Small intestine (tissue), 7 donors: ENCODE measurements around the gene CREB5. TPM values are rescaled to one million over a fixed set of nuclear protein-coding genes. Genes with fewer than 3 reads are reported as not detected.

ENCODE experiments used
- DNase-seq, 2 donors: peaks; one replicate each; pipeline versions ENCODE4 v3.0.0 to v3.0.0-alpha.2; 2013
- FAIRE-seq: peaks from 2 replicates; lab custom pipeline; 2012; peaks lifted over from hg19 to GRCh38; lab: Jason Lieb, UNC
- H3K27ac ChIP-seq, 3 donors: one replicate each; pipeline ENCODE4 v1.5.1; 2013; ENCODE audit warnings: low read length in 2 of 3, mild to moderate bottlenecking in 2 of 3, control low read depth in 1 of 3, inconsistent platforms in 1 of 3, low read depth in 1 of 3, moderate library complexity in 1 of 3
- H3K27me3 ChIP-seq, 3 donors: one replicate each; pipeline ENCODE4 v1.6.1; 2013; ENCODE audit warnings: low read length in 3 of 3, inconsistent platforms in 1 of 3; ENCODE audit not compliant: control insufficient read depth in 3 of 3, insufficient read depth in 3 of 3
- H3K36me3 ChIP-seq, 3 donors: one replicate each; pipeline ENCODE4 v1.6.1; 2013; ENCODE audit warnings: low read length in 3 of 3, inconsistent platforms in 1 of 3, low read depth in 1 of 3, mild to moderate bottlenecking in 1 of 3, moderate library complexity in 1 of 3; ENCODE audit not compliant: control insufficient read depth in 3 of 3, insufficient read depth in 2 of 3
- H3K4me1 ChIP-seq, 3 donors: one replicate each; pipeline ENCODE4 v1.6.1; 2013; ENCODE audit warnings: low read length in 2 of 3, inconsistent platforms in 1 of 3, low read depth in 1 of 3, mild to moderate bottlenecking in 1 of 3, moderate library complexity in 1 of 3; ENCODE audit not compliant: control insufficient read depth in 3 of 3, insufficient read depth in 2 of 3
- H3K4me3 ChIP-seq, 3 donors: one replicate each; pipeline ENCODE4 v1.5.1; 2013; ENCODE audit warnings: low read length in 3 of 3, control low read depth in 1 of 3, inconsistent platforms in 1 of 3, low read depth in 1 of 3, mild to moderate bottlenecking in 1 of 3, moderate library complexity in 1 of 3
- H3K9me3 ChIP-seq, 2 donors: one replicate each; pipeline ENCODE4 v1.6.1; 2013; ENCODE audit warnings: low read depth in 1 of 2, low read length in 1 of 2; ENCODE audit not compliant: control insufficient read depth in 2 of 2, insufficient read depth in 1 of 2
- WGBS, 3 donors: extraction: QIAGEN DNeasy Blood & Tissue Kit; methylation state at CpG; one replicate each; pipeline ENCODE4 v1.1.7; 2013; 5-methylcytosine and 5-hydroxymethylcytosine counted together
- polyA plus RNA-seq, 4 donors: library from polyadenylated mRNA; stranded (reverse) in 3 of 4; unstranded in 1 of 4; fragments of 200-250 nt in 3 of 4; fragments of 120-200 nt in 1 of 4; gene quantifications; one replicate each; pipeline versions ENCODE4 v1.2.1 to v1.2.3, GENCODE V29; 2013
- donor health status: healthy with polysubstance abuse.
- donor health status: control.
- donor health status: control.
- donor health status: Bipolar disorder and iron deficiency.
- donor health status: healthy.

The CREB5 gene
- polyA plus RNA-seq, 4 donors, result 0.27 to 3.0 (median 1.8) TPM; not detected in 1

GRCh38 chr7:28753613-28754012 is 341.3 kb downstream of the CREB5 start:
- WGBS, 3 donors, result 69 to 92% (median 86%) methylated on average over 1 of the region's 1 CpG
- DNase-seq, result no peak
- Histone ChIP-seq H3K9me3 (peaks cover 0 to 2% of the 10 kb centered on the region in 2 donors), H3K36me3 (no peaks in the 10 kb centered on the region), H3K4me3 (no peak overlapping the region), H3K27me3 (no peaks in the 10 kb centered on the region), H3K27ac (no peak overlapping the region), H3K4me1 (no peaks in the 10 kb centered on the region)
- no peak for FAIRE-seq

GRCh38 chr7:28754027-28754426 is 341.7 kb downstream of the CREB5 start:
- 53 to 63% (median 62%) methylated on average over 3 of the region's 3 CpGs for WGBS, 3 donors
- Histone ChIP-seq H3K4me3 (no peak overlapping the region), H3K27me3 (no peaks in the 10 kb centered on the region), H3K27ac (no peak overlapping the region), H3K36me3 (no peaks in the 10 kb centered on the region), H3K4me1 (no peaks in the 10 kb centered on the region), H3K9me3 (peaks cover 0 to 2% of the 10 kb centered on the region in 2 donors)
- DNase-seq (no peak), FAIRE-seq (no peak)

- no peaks in the 10 kb centered on the region for H3K27me3 ChIP-seq
- H3K27ac ChIP-seq, result no peak overlapping the region
- peaks cover 0 to 2% of the 10 kb centered on the region in 2 donors for H3K9me3 ChIP-seq
- no peak overlapping the region for H3K4me3 ChIP-seq
- no peaks in the 10 kb centered on the region for H3K4me1 ChIP-seq
- DNase-seq (no peak), FAIRE-seq (no peak)
- H3K36me3 ChIP-seq, result no peaks in the 10 kb centered on the region
- 72 to 86% (median 75%) methylated on average over 5 of the region's 5 CpGs for WGBS, 3 donors
Observed at GRCh38 chr7:28754447-28754846, 342.1 kb downstream of the CREB5 start.

GRCh38 chr7:28755255-28755654 is 342.9 kb downstream of the CREB5 start:
- Histone ChIP-seq H3K36me3 (no peaks in the 10 kb centered on the region), H3K4me1 (no peaks in the 10 kb centered on the region), H3K9me3 (peaks cover 0 to 2% of the 10 kb centered on the region in 2 donors), H3K4me3 (no peak overlapping the region), H3K27ac (no peak overlapping the region), H3K27me3 (no peaks in the 10 kb centered on the region)
- no peak for DNase-seq
- FAIRE-seq, result no peak
- WGBS, 3 donors, result 66 to 80% (median 69%) methylated on average over 3 of the region's 3 CpGs

- Histone ChIP-seq H3K27ac (no peak overlapping the region), H3K27me3 (no peaks in the 10 kb centered on the region), H3K4me1 (no peaks in the 10 kb centered on the region), H3K4me3 (no peak overlapping the region), H3K36me3 (no peaks in the 10 kb centered on the region), H3K9me3 (no peaks in the 10 kb centered on the region)
- 83 to 90% (median 86%) methylated on average over 5 of the region's 5 CpGs for WGBS, 3 donors
- FAIRE-seq (no peak), DNase-seq (no peak)
Observed at GRCh38 chr7:28758186-28758585, 345.9 kb downstream of the CREB5 start.

GRCh38 chr7:28759475-28759971 is 347.2 kb downstream of the CREB5 start:
- DNase-seq (no peak), FAIRE-seq (no peak)
- Histone ChIP-seq H3K4me3 (no peak overlapping the region), H3K9me3 (no peaks in the 10 kb centered on the region), H3K36me3 (no peaks in the 10 kb centered on the region), H3K4me1 (no peaks in the 10 kb centered on the region), H3K27me3 (no peaks in the 10 kb centered on the region), H3K27ac (no peak overlapping the region)
- 73 to 80% (median 74%) methylated on average over 5 of the region's 5 CpGs for WGBS, 3 donors

GRCh38 chr7:28761505-28761904 is 349.2 kb downstream of the CREB5 start:
- no peaks in the 10 kb centered on the region for H3K36me3 ChIP-seq
- FAIRE-seq (no peak), DNase-seq (no peak)
- H3K27ac ChIP-seq, result no peak overlapping the region
- H3K27me3 ChIP-seq, result peaks cover 0 to 5% (median 0%) of the 10 kb centered on the region in 3 donors
- no peak overlapping the region for H3K4me3 ChIP-seq
- WGBS, 3 donors, result 83 to 88% (median 87%) methylated on average over 2 of the region's 2 CpGs
- H3K9me3 ChIP-seq, result no peaks in the 10 kb centered on the region
- no peaks in the 10 kb centered on the region for H3K4me1 ChIP-seq

- H3K9me3 ChIP-seq, result no peaks in the 10 kb centered on the region
- no peaks in the 10 kb centered on the region for H3K36me3 ChIP-seq
- peaks cover 0 to 5% (median 0%) of the 10 kb centered on the region in 3 donors for H3K27me3 ChIP-seq
- WGBS, 3 donors, result 62 to 71% (median 67%) methylated on average over 1 of the region's 1 CpG
- H3K4me3 ChIP-seq, result no peak overlapping the region
- DNase-seq (no peak), FAIRE-seq (no peak)
- H3K4me1 ChIP-seq, result no peaks in the 10 kb centered on the region
- no peak overlapping the region for H3K27ac ChIP-seq
Observed at GRCh38 chr7:28762651-28763050, 350.3 kb downstream of the CREB5 start.

GRCh38 chr7:28766359-28766758 is 354.0 kb downstream of the CREB5 start:
- Histone ChIP-seq H3K27ac (no peak overlapping the region), H3K36me3 (no peaks in the 10 kb centered on the region), H3K27me3 (peaks cover 0 to 5% (median 0%) of the 10 kb centered on the region in 3 donors), H3K4me1 (no peaks in the 10 kb centered on the region), H3K4me3 (no peak overlapping the region), H3K9me3 (no peaks in the 10 kb centered on the region)
- FAIRE-seq (no peak), DNase-seq (no peak)
- WGBS, 3 donors, result 56 to 78% (median 65%) methylated on average over 4 of the region's 4 CpGs
